SK-N-SH (cell line): Measurements from ENCODE around the gene KLC1.

ENCODE experiments used
- CHD2 ChIP-seq: fragments of 150-350 bp; IDR thresholded peaks from 2 replicates; pipeline ENCODE4 v1.6.1; 2018; ENCODE audit warnings: low read length; ENCODE audit not compliant: partially characterized antibody
- EP300 ChIP-seq, 2 experiments: IDR thresholded peaks; 2 replicates each; pipeline versions ENCODE4 v1.4.0 to v1.6.1; 2012; ENCODE audit warnings: borderline replicate concordance in 1 of 2, low read depth in 1 of 2, low read length in 1 of 2
- EZH2phosphoT487 ChIP-seq: fragments of 200-600 bp; sonication (generic); IDR thresholded peaks from 2 replicates; pipeline ENCODE4 v1.6.1; 2017; ENCODE audit warnings: low read depth, mixed run types, mild to moderate bottlenecking, antibody characterized with exemption, moderate library complexity, borderline replicate concordance
- GABPA ChIP-seq: IDR thresholded peaks from 2 replicates; pipeline ENCODE4 v1.4.0; 2012; ENCODE audit warnings: low read depth, mild to moderate bottlenecking
- JUND ChIP-seq: IDR thresholded peaks from 2 replicates; pipeline ENCODE4 v1.4.0; 2012
- POLR2AphosphoS5 ChIP-seq: IDR thresholded peaks from 2 replicates; pipeline ENCODE4 v1.6.1; 2012; ENCODE audit warnings: low read depth, low read length
- SIN3A ChIP-seq: IDR thresholded peaks from 2 replicates; pipeline ENCODE4 v1.6.1; 2012; ENCODE audit warnings: low read depth, mild to moderate bottlenecking, low read length, moderate library complexity, borderline replicate concordance
- USF2 ChIP-seq: fragments of 150-350 bp; IDR thresholded peaks from 2 replicates; pipeline ENCODE4 v1.6.1; 2017; ENCODE audit warnings: antibody characterized with exemption, low read length, low read depth, borderline replicate concordance
- YY1 ChIP-seq: IDR thresholded peaks from 2 replicates; pipeline ENCODE4 v1.4.0; 2012; ENCODE audit warnings: low read depth, mild to moderate bottlenecking
- TF ChIP-seq, protein P1 (sequence below): fragments of 200-600 bp; sonication (generic); IDR thresholded peaks from 2 replicates; pipeline ENCODE4 v1.6.1; 2017; ENCODE audit warnings: antibody characterized with exemption, mild to moderate bottlenecking, moderate library complexity
- TF ChIP-seq, protein P2 (sequence below): IDR thresholded peaks from 2 replicates; pipeline ENCODE4 v1.6.1; 2012; ENCODE audit warnings: mild to moderate bottlenecking, low read depth, low read length, moderate library complexity
- TF ChIP-seq, protein P3 (sequence below): IDR thresholded peaks from 2 replicates; pipeline ENCODE4 v1.4.0; 2012; ENCODE audit warnings: low read depth, borderline replicate concordance

DNA sequence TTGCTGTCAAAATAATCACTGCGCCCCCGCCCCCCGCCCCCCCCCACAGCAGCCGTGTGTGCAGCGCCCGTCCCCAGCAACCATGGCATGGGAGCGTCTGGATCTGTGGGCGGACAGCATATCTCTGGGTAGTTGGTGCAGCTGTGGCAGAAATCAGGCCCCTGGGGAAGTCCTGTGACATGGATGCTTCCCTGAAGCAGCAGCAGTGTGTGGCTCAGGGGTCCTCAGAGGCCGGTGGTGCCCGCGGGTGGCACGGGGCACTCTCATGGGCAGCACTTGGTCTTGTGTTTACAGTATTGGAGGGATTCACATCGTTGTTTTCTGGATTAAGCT lies 67.0 kb downstream of the KLC1 start:
- TF ChIP-seq, protein P1, sequence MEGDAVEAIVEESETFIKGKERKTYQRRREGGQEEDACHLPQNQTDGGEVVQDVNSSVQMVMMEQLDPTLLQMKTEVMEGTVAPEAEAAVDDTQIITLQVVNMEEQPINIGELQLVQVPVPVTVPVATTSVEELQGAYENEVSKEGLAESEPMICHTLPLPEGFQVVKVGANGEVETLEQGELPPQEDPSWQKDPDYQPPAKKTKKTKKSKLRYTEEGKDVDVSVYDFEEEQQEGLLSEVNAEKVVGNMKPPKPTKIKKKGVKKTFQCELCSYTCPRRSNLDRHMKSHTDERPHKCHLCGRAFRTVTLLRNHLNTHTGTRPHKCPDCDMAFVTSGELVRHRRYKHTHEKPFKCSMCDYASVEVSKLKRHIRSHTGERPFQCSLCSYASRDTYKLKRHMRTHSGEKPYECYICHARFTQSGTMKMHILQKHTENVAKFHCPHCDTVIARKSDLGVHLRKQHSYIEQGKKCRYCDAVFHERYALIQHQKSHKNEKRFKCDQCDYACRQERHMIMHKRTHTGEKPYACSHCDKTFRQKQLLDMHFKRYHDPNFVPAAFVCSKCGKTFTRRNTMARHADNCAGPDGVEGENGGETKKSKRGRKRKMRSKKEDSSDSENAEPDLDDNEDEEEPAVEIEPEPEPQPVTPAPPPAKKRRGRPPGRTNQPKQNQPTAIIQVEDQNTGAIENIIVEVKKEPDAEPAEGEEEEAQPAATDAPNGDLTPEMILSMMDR, result no peak
- TF ChIP-seq SIN3A (no peak), YY1 (no peak), JUND (no peak), EZH2phosphoT487 (no peak), GABPA (no peak), POLR2AphosphoS5 (no peak), CHD2 (no peak), EP300 (IDR thresholded peaks at IDR 0.05; ENCODE audit: borderline replicate concordance in 1 of 2, low read depth in 1 of 2, low read length in 1 of 2) (no peak), USF2 (no peak)
- TF ChIP-seq, protein P2, sequence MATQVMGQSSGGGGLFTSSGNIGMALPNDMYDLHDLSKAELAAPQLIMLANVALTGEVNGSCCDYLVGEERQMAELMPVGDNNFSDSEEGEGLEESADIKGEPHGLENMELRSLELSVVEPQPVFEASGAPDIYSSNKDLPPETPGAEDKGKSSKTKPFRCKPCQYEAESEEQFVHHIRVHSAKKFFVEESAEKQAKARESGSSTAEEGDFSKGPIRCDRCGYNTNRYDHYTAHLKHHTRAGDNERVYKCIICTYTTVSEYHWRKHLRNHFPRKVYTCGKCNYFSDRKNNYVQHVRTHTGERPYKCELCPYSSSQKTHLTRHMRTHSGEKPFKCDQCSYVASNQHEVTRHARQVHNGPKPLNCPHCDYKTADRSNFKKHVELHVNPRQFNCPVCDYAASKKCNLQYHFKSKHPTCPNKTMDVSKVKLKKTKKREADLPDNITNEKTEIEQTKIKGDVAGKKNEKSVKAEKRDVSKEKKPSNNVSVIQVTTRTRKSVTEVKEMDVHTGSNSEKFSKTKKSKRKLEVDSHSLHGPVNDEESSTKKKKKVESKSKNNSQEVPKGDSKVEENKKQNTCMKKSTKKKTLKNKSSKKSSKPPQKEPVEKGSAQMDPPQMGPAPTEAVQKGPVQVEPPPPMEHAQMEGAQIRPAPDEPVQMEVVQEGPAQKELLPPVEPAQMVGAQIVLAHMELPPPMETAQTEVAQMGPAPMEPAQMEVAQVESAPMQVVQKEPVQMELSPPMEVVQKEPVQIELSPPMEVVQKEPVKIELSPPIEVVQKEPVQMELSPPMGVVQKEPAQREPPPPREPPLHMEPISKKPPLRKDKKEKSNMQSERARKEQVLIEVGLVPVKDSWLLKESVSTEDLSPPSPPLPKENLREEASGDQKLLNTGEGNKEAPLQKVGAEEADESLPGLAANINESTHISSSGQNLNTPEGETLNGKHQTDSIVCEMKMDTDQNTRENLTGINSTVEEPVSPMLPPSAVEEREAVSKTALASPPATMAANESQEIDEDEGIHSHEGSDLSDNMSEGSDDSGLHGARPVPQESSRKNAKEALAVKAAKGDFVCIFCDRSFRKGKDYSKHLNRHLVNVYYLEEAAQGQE, result no peak
- TF ChIP-seq, protein P3, sequence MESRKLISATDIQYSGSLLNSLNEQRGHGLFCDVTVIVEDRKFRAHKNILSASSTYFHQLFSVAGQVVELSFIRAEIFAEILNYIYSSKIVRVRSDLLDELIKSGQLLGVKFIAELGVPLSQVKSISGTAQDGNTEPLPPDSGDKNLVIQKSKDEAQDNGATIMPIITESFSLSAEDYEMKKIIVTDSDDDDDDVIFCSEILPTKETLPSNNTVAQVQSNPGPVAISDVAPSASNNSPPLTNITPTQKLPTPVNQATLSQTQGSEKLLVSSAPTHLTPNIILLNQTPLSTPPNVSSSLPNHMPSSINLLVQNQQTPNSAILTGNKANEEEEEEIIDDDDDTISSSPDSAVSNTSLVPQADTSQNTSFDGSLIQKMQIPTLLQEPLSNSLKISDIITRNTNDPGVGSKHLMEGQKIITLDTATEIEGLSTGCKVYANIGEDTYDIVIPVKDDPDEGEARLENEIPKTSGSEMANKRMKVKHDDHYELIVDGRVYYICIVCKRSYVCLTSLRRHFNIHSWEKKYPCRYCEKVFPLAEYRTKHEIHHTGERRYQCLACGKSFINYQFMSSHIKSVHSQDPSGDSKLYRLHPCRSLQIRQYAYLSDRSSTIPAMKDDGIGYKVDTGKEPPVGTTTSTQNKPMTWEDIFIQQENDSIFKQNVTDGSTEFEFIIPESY, result no peak
